B cell (primary cell): ENCODE data around the gene PPM1N. TPM values are rescaled to one million over a fixed set of nuclear protein-coding genes. Genes with fewer than 3 reads are reported as not detected.
A peak's percentile ranks its signal among the peaks of the same experiment; 100 is the strongest.

Experiments used
- ATAC-seq: fragments of 200-7000 bp; cut with Tn5 transposase; one replicate; pipeline ENCODE4 v1.10.0; 2021; ENCODE audit warnings: low read depth, mild to moderate bottlenecking, moderate number of reproducible peaks, moderate library complexity
- CTCF ChIA-PET: fragments of 350-600 bp; sonication (Branson Sonifier 250); formaldehyde crosslinking; loops from one replicate; lab custom pipeline; 2021; ENCODE audit warnings: antibody characterized with exemption, inconsistent platforms; lab: Charles Lee
- POLR2A ChIA-PET: fragments of 350-600 bp; sonication (Branson Sonifier 250); formaldehyde crosslinking; loops from one replicate; lab custom pipeline; 2021; ENCODE audit warnings: antibody characterized with exemption; lab: Charles Lee
- DNase-seq: peaks from one replicate; pipeline ENCODE4 v3.0.0; 2013
- H2AFZ ChIP-seq: 2 replicates; pipeline ENCODE4 v1.6.1; 2012; ENCODE audit warnings: mild to moderate bottlenecking, low read depth, low read length; ENCODE audit not compliant: insufficient read depth, poor library complexity, severe bottlenecking
- H3K27ac ChIP-seq, 2 donors: 1 replicate in 1 of 2; 2 replicates in 1 of 2; pipeline ENCODE4 v1.5.1; 2012 to 2013; ENCODE audit warnings: low read length in 2 of 2, mild to moderate bottlenecking in 2 of 2, moderate library complexity in 1 of 2
- H3K27me3 ChIP-seq, 4 experiments: fragments of 200-600 bp in 1 of 4; sonication (generic) in 1 of 4; replicated peaks in 1 of 4; 1 replicate in 2 of 4; 2 replicates in 2 of 4; pipeline versions ENCODE4 v1.6.1 to v1.7.0; 2013 to 2016; ENCODE audit warnings: low read length in 3 of 4, mild to moderate bottlenecking in 2 of 4, mixed read lengths in 1 of 4, moderate library complexity in 1 of 4; ENCODE audit not compliant: insufficient read depth in 4 of 4, control insufficient read depth in 3 of 4; ENCODE audit errors: control extremely low read depth in 1 of 4
- H3K36me3 ChIP-seq, 2 experiments: replicated peaks in 1 of 2; 1 replicate in 1 of 2; 2 replicates in 1 of 2; pipeline versions ENCODE4 v1.6.1 to v1.7.1; 2013; ENCODE audit warnings: low read length in 1 of 2; ENCODE audit not compliant: insufficient read depth in 2 of 2, control insufficient read depth in 1 of 2; ENCODE audit errors: control extremely low read depth in 1 of 2, extremely low read depth in 1 of 2
- H3K4me1 ChIP-seq, 2 donors: fragments of 200-600 bp in 1 of 2; sonication (generic) in 1 of 2; 1 replicate in 1 of 2; 2 replicates in 1 of 2; pipeline versions ENCODE4 v1.5.1 to v1.6.1; 2013 to 2017; ENCODE audit warnings: low read length in 2 of 2; ENCODE audit not compliant: control insufficient read depth in 2 of 2, insufficient read depth in 2 of 2
- H3K4me2 ChIP-seq: replicated peaks from 2 replicates; pipeline ENCODE3; 2012; ENCODE audit warnings: mild to moderate bottlenecking, low read depth, low read length; ENCODE audit not compliant: poor library complexity, severe bottlenecking
- H3K4me3 ChIP-seq, 5 experiments: fragments of 200-600 bp in 1 of 5; sonication (generic) in 1 of 5; 1 replicate in 3 of 5; 2 replicates in 2 of 5; pipeline versions ENCODE4 v1.5.1 to v1.7.0; 2011 to 2016; ENCODE audit warnings: low read length in 4 of 5, mild to moderate bottlenecking in 4 of 5, low read depth in 2 of 5, control low read depth in 1 of 5, moderate library complexity in 1 of 5; ENCODE audit not compliant: insufficient read depth in 1 of 5; ENCODE audit errors: control extremely low read depth in 1 of 5, extremely low read depth in 1 of 5
- H3K79me2 ChIP-seq: fragments of 200-600 bp; sonication (generic); one replicate; pipeline ENCODE4 v1.6.0; 2016; ENCODE audit warnings: low read length; ENCODE audit not compliant: control insufficient read depth, insufficient read depth
- H3K9ac ChIP-seq: fragments of 200-600 bp; sonication (generic); 2 replicates; pipeline ENCODE4 v1.6.1; 2017; ENCODE audit warnings: mild to moderate bottlenecking, low read length, moderate library complexity
- H3K9me3 ChIP-seq, 3 donors: one replicate each; pipeline versions ENCODE4 v1.6.1 to v1.7.1; 2013; ENCODE audit warnings: low read length in 2 of 3; ENCODE audit not compliant: control insufficient read depth in 2 of 3, insufficient read depth in 1 of 3; ENCODE audit errors: control extremely low read depth in 1 of 3
- H4K20me1 ChIP-seq: 2 replicates; pipeline ENCODE4 v1.6.0; 2012; ENCODE audit warnings: mild to moderate bottlenecking, low read length; ENCODE audit not compliant: insufficient read depth, control insufficient read depth, poor library complexity, severe bottlenecking
- H3K27ac Mint-ChIP-seq: one replicate; pipeline ENCODE4 v1.8.0; 2021; ENCODE audit warnings: mixed read lengths
- H3K27me3 Mint-ChIP-seq: one replicate; pipeline ENCODE4 v1.8.0; 2021; ENCODE audit warnings: mixed read lengths
- H3K4me1 Mint-ChIP-seq: one replicate; pipeline ENCODE4 v1.8.0; 2021; ENCODE audit warnings: mixed read lengths
- H3K4me3 Mint-ChIP-seq: one replicate; pipeline ENCODE4 v1.8.0; 2021; ENCODE audit warnings: mixed read lengths
- H3K9me3 Mint-ChIP-seq: one replicate; pipeline ENCODE4 v1.8.0; 2022; ENCODE audit warnings: mixed read lengths; ENCODE audit not compliant: insufficient read depth
- CTCF ChIP-seq: fragments of 200-600 bp; IDR thresholded peaks from one replicate; pipeline ENCODE4 v1.8.0; 2022; ENCODE audit warnings: antibody characterized with exemption, mild to moderate bottlenecking
- EZH2 ChIP-seq: IDR thresholded peaks from 2 replicates; pipeline ENCODE4 v1.6.1; 2012; ENCODE audit warnings: borderline replicate concordance, low read depth, mild to moderate bottlenecking, moderate library complexity, low read length; ENCODE audit not compliant: insufficient read depth, poor library complexity, severe bottlenecking
- WGBS: methylation state at CpG from one replicate; pipeline ENCODE4 v1.1.5; 2013; ENCODE audit warnings: missing lambda C conversion rate; ENCODE audit not compliant: insufficient coverage; 5-methylcytosine and 5-hydroxymethylcytosine counted together
- intact Hi-C: fragments of 100-400 bp; cut with micrococcal nuclease; formaldehyde crosslinking; loops from one replicate; pipeline ENCODE4 v1.10.0; 2022
- polyA plus RNA-seq: library from polyadenylated mRNA; depleted of rRNA; stranded (reverse); fragments of >200 nt; gene quantifications from 2 replicates; pipeline ENCODE4 v1.2.3, GENCODE V29; 2012
- total RNA-seq, 2 donors: library from RNA; stranded (reverse); fragments of 120-200 nt in 1 of 2; gene quantifications; 1 replicate in 1 of 2; 2 replicates in 1 of 2; pipeline versions ENCODE4 v1.2.3 to v1.2.4, GENCODE V29; 2013 to 2022

PPM1N gene
- total and polyA plus RNA-seq, 2 donors (not counting 1 experiment from before 2014, with no cell fraction given) = 2.6 to 6.5 TPM

GRCh38 chr19:45517641-45518468 is 19.6 kb downstream of the PPM1N start:
- TF ChIP-seq CTCF = no peak
- TF ChIP-seq EZH2 = no peak
- peaks cover 35 to 37% of the 10 kb centered on the region in 2 donors for H3K4me1 ChIP-seq
- no peak overlapping the region for H3K9ac ChIP-seq
- 90% methylated on average over 37 of the region's 50 CpGs for WGBS
- H2AFZ ChIP-seq = no peak overlapping the region
- H3K36me3 ChIP-seq = peaks cover 0 to 40% of the 10 kb centered on the region in 2 experiments
- Mint-ChIP-seq H3K4me1 (peaks cover 43% of the 10 kb centered on the region), H3K27me3 (no peaks in the 10 kb centered on the region), H3K27ac (peak overlapping the region; percentile 59), H3K4me3 (no peak overlapping the region), H3K9me3 (no peaks in the 10 kb centered on the region)
- CTCF ChIA-PET = interaction anchor here (0.5 kb wide), 1 partner anchor 25 kb away, joined by 3 read pairs; no protein-coding TSS in a partner anchor
- H3K9me3 ChIP-seq = no peaks in the 10 kb centered on the region
- H3K27ac ChIP-seq = no peak overlapping the region
- POLR2A ChIA-PET = no interaction called here
- no peak overlapping the region for H3K4me3 ChIP-seq
- H3K79me2 ChIP-seq = peaks cover 35% of the 10 kb centered on the region
- DNase-seq = no peak
- intact Hi-C loops = no loop called here
- H3K27me3 ChIP-seq = no peaks in the 10 kb centered on the region
- peaks cover 51% of the 10 kb centered on the region for H4K20me1 ChIP-seq
- H3K4me2 ChIP-seq = no peak overlapping the region
- ATAC-seq = no peak

GRCh38 chr19:45518469-45518826 is 20.2 kb downstream of the PPM1N start:
- 99% methylated on average over 6 of the region's 7 CpGs for WGBS
- POLR2A ChIA-PET = no interaction called here
- H3K4me2 ChIP-seq = no peak overlapping the region
- DNase-seq = no peak
- no peak overlapping the region for H2AFZ ChIP-seq
- H3K4me1 Mint-ChIP-seq = peaks cover 40% of the 10 kb centered on the region
- no peak overlapping the region for H3K27ac Mint-ChIP-seq
- no peaks in the 10 kb centered on the region for H3K27me3 ChIP-seq
- CTCF ChIA-PET = no interaction called here
- H3K9ac ChIP-seq = no peak overlapping the region
- no peak overlapping the region for H3K4me3 ChIP-seq
- H3K4me3 Mint-ChIP-seq = no peak overlapping the region
- intact Hi-C loops = no loop called here
- H3K9me3 Mint-ChIP-seq = no peaks in the 10 kb centered on the region
- H3K27me3 Mint-ChIP-seq = no peaks in the 10 kb centered on the region
- peaks cover 0 to 42% of the 10 kb centered on the region in 2 experiments for H3K36me3 ChIP-seq
- no peak overlapping the region for H3K27ac ChIP-seq
- no peak for ATAC-seq
- no peaks in the 10 kb centered on the region for H3K9me3 ChIP-seq
- H3K4me1 ChIP-seq = peaks cover 33 to 34% of the 10 kb centered on the region in 2 donors
- TF ChIP-seq EZH2 (no peak), CTCF (no peak)
- H4K20me1 ChIP-seq = peaks cover 50% of the 10 kb centered on the region
- peaks cover 29% of the 10 kb centered on the region for H3K79me2 ChIP-seq
